Measurements from ENCODE around the gene SWSAP1.

DNA sequence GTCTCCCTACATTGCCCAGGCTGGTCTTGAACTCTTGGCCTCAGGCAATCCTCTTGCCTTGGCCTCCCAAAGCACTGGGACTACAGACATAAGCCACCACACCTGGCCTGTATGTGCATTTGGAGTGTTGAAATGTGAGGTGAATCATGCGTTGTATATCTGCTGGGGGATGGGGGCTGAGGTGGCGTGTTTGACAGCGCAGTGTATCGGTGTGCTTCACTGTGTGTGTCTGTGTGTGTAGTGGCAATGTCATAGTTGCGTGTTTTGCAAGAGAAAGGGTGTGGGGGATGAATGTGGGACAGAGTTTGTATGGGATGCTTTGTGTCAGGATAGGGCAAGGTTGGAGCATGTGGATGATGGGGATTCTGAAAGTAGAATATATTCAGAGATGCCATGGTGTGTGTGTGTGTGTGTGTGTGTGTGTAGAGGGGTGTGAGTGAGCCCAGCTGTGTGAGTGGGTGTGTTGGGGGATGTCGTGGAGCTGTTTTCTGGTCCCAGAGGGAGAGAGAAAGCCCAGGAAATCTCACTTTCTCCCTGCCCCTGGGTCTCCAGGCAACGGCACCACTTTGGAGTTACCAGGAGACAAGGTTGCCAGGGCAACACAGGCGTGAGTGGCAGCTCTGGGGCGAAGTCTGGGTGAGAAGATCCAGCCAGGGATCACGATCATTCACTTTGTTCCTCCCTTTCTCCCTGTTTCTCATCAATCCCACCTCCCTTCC, 1.1 kb upstream of the SWSAP1 start:
- TF ChIP-seq, protein P1, sequence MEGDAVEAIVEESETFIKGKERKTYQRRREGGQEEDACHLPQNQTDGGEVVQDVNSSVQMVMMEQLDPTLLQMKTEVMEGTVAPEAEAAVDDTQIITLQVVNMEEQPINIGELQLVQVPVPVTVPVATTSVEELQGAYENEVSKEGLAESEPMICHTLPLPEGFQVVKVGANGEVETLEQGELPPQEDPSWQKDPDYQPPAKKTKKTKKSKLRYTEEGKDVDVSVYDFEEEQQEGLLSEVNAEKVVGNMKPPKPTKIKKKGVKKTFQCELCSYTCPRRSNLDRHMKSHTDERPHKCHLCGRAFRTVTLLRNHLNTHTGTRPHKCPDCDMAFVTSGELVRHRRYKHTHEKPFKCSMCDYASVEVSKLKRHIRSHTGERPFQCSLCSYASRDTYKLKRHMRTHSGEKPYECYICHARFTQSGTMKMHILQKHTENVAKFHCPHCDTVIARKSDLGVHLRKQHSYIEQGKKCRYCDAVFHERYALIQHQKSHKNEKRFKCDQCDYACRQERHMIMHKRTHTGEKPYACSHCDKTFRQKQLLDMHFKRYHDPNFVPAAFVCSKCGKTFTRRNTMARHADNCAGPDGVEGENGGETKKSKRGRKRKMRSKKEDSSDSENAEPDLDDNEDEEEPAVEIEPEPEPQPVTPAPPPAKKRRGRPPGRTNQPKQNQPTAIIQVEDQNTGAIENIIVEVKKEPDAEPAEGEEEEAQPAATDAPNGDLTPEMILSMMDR (IDR thresholded peaks at IDR 0.05; ENCODE audit: insufficient read depth, low read depth, low read length): no peak
- no peak for TF ChIP-seq EZH2 (IDR thresholded peaks at IDR 0.05; ENCODE audit: insufficient read depth, low read length)

Measured in astrocyte (in vitro differentiated cells and primary cell).